Hepatocyte (in vitro differentiated cells): ENCODE results near the gene SH2B2. TPM values are rescaled to one million over a fixed set of nuclear protein-coding genes. Genes with fewer than 3 reads are reported as not detected.
A peak's percentile ranks its signal among the peaks of the same experiment; 100 is the strongest.

Experiments
- DNase-seq: peaks from one replicate; pipeline ENCODE4 v3.0.0-alpha.2; 2016; ENCODE audit warnings: low spot score
- H2AFZ ChIP-seq: fragments of 200-600 bp; sonication (generic); 2 replicates; pipeline ENCODE4 v1.6.0; 2016; ENCODE audit warnings: antibody characterized with exemption, mild to moderate bottlenecking
- H3K27ac ChIP-seq: fragments of 200-600 bp; sonication (generic); 2 replicates; pipeline ENCODE4 v1.5.1; 2016; ENCODE audit warnings: mild to moderate bottlenecking
- H3K27me3 ChIP-seq: fragments of 200-600 bp; sonication (generic); 2 replicates; pipeline ENCODE4 v1.6.1; 2016
- H3K36me3 ChIP-seq: fragments of 200-600 bp; sonication (generic); replicated peaks from 2 replicates; pipeline ENCODE4 v1.5.1; 2016; ENCODE audit warnings: low read depth; ENCODE audit not compliant: insufficient read depth
- H3K4me1 ChIP-seq: fragments of 200-600 bp; sonication (generic); 2 replicates; pipeline ENCODE4 v1.5.1; 2016; ENCODE audit warnings: mild to moderate bottlenecking, moderate library complexity; ENCODE audit not compliant: insufficient read depth
- H3K4me2 ChIP-seq: fragments of 200-600 bp; sonication (generic); 2 replicates; pipeline ENCODE4 v1.6.0; 2016
- H3K4me3 ChIP-seq: fragments of 200-600 bp; sonication (generic); 2 replicates; pipeline ENCODE4 v1.5.1; 2016; ENCODE audit warnings: mild to moderate bottlenecking
- H3K79me2 ChIP-seq: fragments of 200-600 bp; sonication (generic); 2 replicates; pipeline ENCODE4 v1.6.0; 2017; ENCODE audit warnings: mild to moderate bottlenecking
- H3K9me2 ChIP-seq: fragments of 200-600 bp; sonication (generic); replicated peaks from 2 replicates; pipeline ENCODE4 v1.6.0; 2017; ENCODE audit warnings: mild to moderate bottlenecking; ENCODE audit not compliant: insufficient read depth
- H3K9me3 ChIP-seq: fragments of 200-600 bp; sonication (generic); 2 replicates; pipeline ENCODE4 v1.5.1; 2016; ENCODE audit warnings: low read depth, mild to moderate bottlenecking
- H4K20me1 ChIP-seq: fragments of 200-600 bp; sonication (generic); 2 replicates; pipeline ENCODE4 v1.6.0; 2016; ENCODE audit warnings: mild to moderate bottlenecking; ENCODE audit not compliant: insufficient read depth, poor library complexity, severe bottlenecking
- CTCF ChIP-seq: fragments of 200-600 bp; sonication (generic); IDR thresholded peaks from 2 replicates; pipeline ENCODE4 v1.5.1; 2016; ENCODE audit warnings: antibody characterized with exemption, mild to moderate bottlenecking; ENCODE audit not compliant: poor library complexity
- EZH2 ChIP-seq: fragments of 200-600 bp; sonication (generic); IDR thresholded peaks from 2 replicates; pipeline ENCODE4 v1.6.1; 2016; ENCODE audit warnings: antibody characterized with exemption, mild to moderate bottlenecking, borderline replicate concordance
- EZH2phosphoT487 ChIP-seq: fragments of 200-600 bp; sonication (generic); IDR thresholded peaks from one replicate; pipeline ENCODE4 v1.6.1; 2018; ENCODE audit warnings: antibody characterized with exemption, mild to moderate bottlenecking, low read depth, moderate library complexity; ENCODE audit not compliant: unreplicated experiment, severe bottlenecking
- WGBS: methylation state at CpG from one replicate; pipeline ENCODE4 v1.1.6; 2016; ENCODE audit warnings: low lambda C conversion rate; ENCODE audit errors: missing lambda C conversion rate; 5-methylcytosine and 5-hydroxymethylcytosine counted together
- polyA plus RNA-seq: library from polyadenylated mRNA; unstranded; fragments of >200 nt; fragmentation: Nextera tagmentation; extraction: Ambion mirVana; gene quantifications from 2 replicates; pipeline ENCODE4 v1.2.1, GENCODE V29; 2016
- total RNA-seq: library from RNA; depleted of rRNA; stranded (reverse); fragments of >200 nt; gene quantifications from 2 replicates; pipeline ENCODE4 v1.2.3, GENCODE V29; 2014

SH2B2 gene
- total and polyA plus RNA-seq, 2 experiments from 2014 or later = 3.2 to 7.1 TPM

GRCh38 chr7:102319671-102320070 lies 33.0 kb downstream of the SH2B2 start:
- H3K27me3 ChIP-seq = no peaks in the 10 kb centered on the region
- no peaks in the 10 kb centered on the region for H3K9me3 ChIP-seq
- H3K27ac ChIP-seq = no peak overlapping the region
- no peaks in the 10 kb centered on the region for H4K20me1 ChIP-seq
- H3K4me1 ChIP-seq = no peaks in the 10 kb centered on the region
- H3K4me2 ChIP-seq = no peak overlapping the region
- H2AFZ ChIP-seq = no peak overlapping the region
- no peak for DNase-seq
- no peak overlapping the region for H3K4me3 ChIP-seq
- 92% methylated on average over 3 of the region's 3 CpGs for WGBS
- no peaks in the 10 kb centered on the region for H3K9me2 ChIP-seq
- no peaks in the 10 kb centered on the region for H3K36me3 ChIP-seq
- H3K79me2 ChIP-seq = no peaks in the 10 kb centered on the region
- no peak for TF ChIP-seq EZH2phosphoT487

- Histone ChIP-seq H3K4me2 (no peak overlapping the region), H3K27ac (no peak overlapping the region), H3K9me2 (no peaks in the 10 kb centered on the region), H3K4me1 (no peaks in the 10 kb centered on the region), H3K4me3 (no peak overlapping the region), H3K27me3 (no peaks in the 10 kb centered on the region), H4K20me1 (no peaks in the 10 kb centered on the region), H3K79me2 (no peaks in the 10 kb centered on the region), H2AFZ (no peak overlapping the region), H3K9me3 (no peaks in the 10 kb centered on the region), H3K36me3 (no peaks in the 10 kb centered on the region)
- DNase-seq = no peak
- TF ChIP-seq EZH2phosphoT487 (no peak), CTCF (no peak), EZH2 (no peak)
- WGBS = 97% methylated on average over 11 of the region's 14 CpGs
Measured at GRCh38 chr7:102320181-102320580, 33.5 kb downstream of the SH2B2 start.

- no peak overlapping the region for H3K27ac ChIP-seq
- no peaks in the 10 kb centered on the region for H3K4me1 ChIP-seq
- peak overlapping the region; percentile 62 for H3K4me2 ChIP-seq
- no peaks in the 10 kb centered on the region for H4K20me1 ChIP-seq
- H3K79me2 ChIP-seq = no peaks in the 10 kb centered on the region
- H3K27me3 ChIP-seq = no peaks in the 10 kb centered on the region
- H3K9me3 ChIP-seq = no peaks in the 10 kb centered on the region
- DNase-seq = no peak
- no peaks in the 10 kb centered on the region for H3K9me2 ChIP-seq
- no peak for TF ChIP-seq CTCF
- H3K36me3 ChIP-seq = no peaks in the 10 kb centered on the region
- 90% methylated on average over 26 of the region's 37 CpGs for WGBS
- H2AFZ ChIP-seq = no peak overlapping the region
- H3K4me3 ChIP-seq = no peak overlapping the region
Measured at GRCh38 chr7:102320601-102321350, 34.1 kb downstream of the SH2B2 start.

- Histone ChIP-seq H3K9me2 (no peaks in the 10 kb centered on the region), H3K27ac (no peak overlapping the region), H2AFZ (no peak overlapping the region), H3K36me3 (no peaks in the 10 kb centered on the region), H3K4me3 (no peak overlapping the region), H3K4me1 (no peaks in the 10 kb centered on the region), H3K9me3 (no peaks in the 10 kb centered on the region), H3K4me2 (peak overlapping the region; percentile 62), H3K79me2 (no peaks in the 10 kb centered on the region), H4K20me1 (no peaks in the 10 kb centered on the region), H3K27me3 (no peaks in the 10 kb centered on the region)
- TF ChIP-seq EZH2phosphoT487 (no peak), EZH2 (no peak), CTCF (no peak)
- DNase-seq = peak; percentile 67
- 47% methylated on average over 56 of the region's 73 CpGs for WGBS
Measured at GRCh38 chr7:102321351-102322201, 34.9 kb downstream of the SH2B2 start.
